Measurements from ENCODE around the gene CCDC12. TPM values are rescaled to one million over a fixed set of nuclear protein-coding genes. Genes with fewer than 3 reads are reported as not detected.

The CCDC12 gene
- total RNA-seq, 1 experiment from 2014 or later, result 46.5 TPM

DNA sequence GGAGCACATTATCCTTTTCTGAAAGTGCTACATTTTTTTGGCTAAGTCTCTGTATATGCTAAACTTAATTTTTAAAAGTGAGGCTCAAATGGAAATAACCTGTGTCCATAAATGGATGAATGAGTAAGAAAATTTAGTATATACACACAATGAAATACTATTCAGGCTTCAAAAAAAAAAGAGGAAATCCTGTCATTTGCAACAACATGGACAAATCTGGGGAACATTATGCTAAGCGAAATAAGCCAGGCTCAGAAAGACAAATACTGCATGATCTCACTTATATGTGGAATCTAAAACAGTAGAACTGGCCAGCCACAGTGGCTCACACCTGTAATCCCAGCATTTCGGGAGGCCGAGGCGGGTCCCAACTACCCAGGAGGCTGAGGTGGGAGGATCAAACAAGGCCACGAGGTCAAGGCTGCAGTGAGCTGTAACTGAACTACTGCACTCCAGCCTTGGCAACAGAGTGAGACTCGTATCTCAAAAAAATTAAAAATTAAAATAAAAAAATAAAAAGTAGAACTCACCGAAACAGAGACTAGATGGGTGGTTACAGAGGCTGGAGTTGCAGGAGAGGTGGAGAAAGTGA, 25.8 kb downstream of the CCDC12 start:
- H3K9me3 ChIP-seq (ENCODE audit: control insufficient read depth in 1 of 2, insufficient read depth in 1 of 2, low read depth in 1 of 2, low read length in 2 of 2), result no peaks in the 10 kb centered on the region
- H3K27ac ChIP-seq (ENCODE audit: low read depth, low read length), result no peak overlapping the region
- intact Hi-C loops (cut with micrococcal nuclease), result no loop called here
- H3K4me3 ChIP-seq (replicated peaks in 1 of 2; ENCODE audit: low read depth in 1 of 2, low read length in 2 of 2), result no peak overlapping the region
- ChIA-PET CTCF (no interaction called here), RAD21 (ENCODE audit: low non-redundant PET in 1 of 2, low total read pairs in 2 of 2, uncharacterized antibody in 2 of 2, unreplicated experiment in 2 of 2) (no interaction called here), POLR2A (interaction anchor here (1.2 kb wide), 1 partner anchor 26 kb away, joined by 4 read pairs; the partner anchor contains the start of gene CCDC12)
- no peaks in the 10 kb centered on the region for H3K27me3 ChIP-seq (ENCODE audit: insufficient read depth, low read length)
- peaks cover 98% of the 10 kb centered on the region for H3K79me2 ChIP-seq (ENCODE audit: insufficient read depth, low read length)
- DNase-seq (ENCODE audit: low read depth, low spot score) (no peak), ATAC-seq (no peak)
- no TSS peak for BruUV-seq (replicated peaks)
- peaks cover 51 to 77% of the 10 kb centered on the region in 2 experiments for H3K4me1 ChIP-seq (ENCODE audit: control insufficient read depth in 1 of 2, insufficient read depth in 2 of 2, low read length in 2 of 2)
- peaks cover 54% of the 10 kb centered on the region for H4K20me1 ChIP-seq (ENCODE audit: insufficient read depth)
- no peak overlapping the region for H3K4me2 ChIP-seq (ENCODE audit: low read length)
- H3K9ac ChIP-seq (ENCODE audit: low read length), result no peak overlapping the region
- no peaks in the 10 kb centered on the region for H3K9me2 ChIP-seq (ENCODE audit: insufficient read depth)
- H3K36me3 ChIP-seq (ENCODE audit: control insufficient read depth in 1 of 2, insufficient read depth in 2 of 2, low read length in 2 of 2), result peaks cover 0 to 5% of the 10 kb centered on the region in 2 experiments; a peak in 1 of 4 replicates
- H2AFZ ChIP-seq (ENCODE audit: low read depth, low read length, poor library complexity, severe bottlenecking), result no peak overlapping the region
- TF ChIP-seq FOSL1 (IDR thresholded peaks at IDR 0.05; ENCODE audit: low read depth), result no peak
- TF ChIP-seq, protein P1, sequence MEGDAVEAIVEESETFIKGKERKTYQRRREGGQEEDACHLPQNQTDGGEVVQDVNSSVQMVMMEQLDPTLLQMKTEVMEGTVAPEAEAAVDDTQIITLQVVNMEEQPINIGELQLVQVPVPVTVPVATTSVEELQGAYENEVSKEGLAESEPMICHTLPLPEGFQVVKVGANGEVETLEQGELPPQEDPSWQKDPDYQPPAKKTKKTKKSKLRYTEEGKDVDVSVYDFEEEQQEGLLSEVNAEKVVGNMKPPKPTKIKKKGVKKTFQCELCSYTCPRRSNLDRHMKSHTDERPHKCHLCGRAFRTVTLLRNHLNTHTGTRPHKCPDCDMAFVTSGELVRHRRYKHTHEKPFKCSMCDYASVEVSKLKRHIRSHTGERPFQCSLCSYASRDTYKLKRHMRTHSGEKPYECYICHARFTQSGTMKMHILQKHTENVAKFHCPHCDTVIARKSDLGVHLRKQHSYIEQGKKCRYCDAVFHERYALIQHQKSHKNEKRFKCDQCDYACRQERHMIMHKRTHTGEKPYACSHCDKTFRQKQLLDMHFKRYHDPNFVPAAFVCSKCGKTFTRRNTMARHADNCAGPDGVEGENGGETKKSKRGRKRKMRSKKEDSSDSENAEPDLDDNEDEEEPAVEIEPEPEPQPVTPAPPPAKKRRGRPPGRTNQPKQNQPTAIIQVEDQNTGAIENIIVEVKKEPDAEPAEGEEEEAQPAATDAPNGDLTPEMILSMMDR (IDR thresholded peaks at IDR 0.05 in 2 of 3, conservative IDR thresholded peaks at IDR 0.05 in 1 of 3; ENCODE audit: borderline replicate concordance in 1 of 3, insufficient read depth in 1 of 3, low read depth in 2 of 3, low read length in 2 of 3), result no peak
- TF ChIP-seq CBX3 (IDR thresholded peaks at IDR 0.05; ENCODE audit: low read depth), result no peak
- TF ChIP-seq, protein P2, sequence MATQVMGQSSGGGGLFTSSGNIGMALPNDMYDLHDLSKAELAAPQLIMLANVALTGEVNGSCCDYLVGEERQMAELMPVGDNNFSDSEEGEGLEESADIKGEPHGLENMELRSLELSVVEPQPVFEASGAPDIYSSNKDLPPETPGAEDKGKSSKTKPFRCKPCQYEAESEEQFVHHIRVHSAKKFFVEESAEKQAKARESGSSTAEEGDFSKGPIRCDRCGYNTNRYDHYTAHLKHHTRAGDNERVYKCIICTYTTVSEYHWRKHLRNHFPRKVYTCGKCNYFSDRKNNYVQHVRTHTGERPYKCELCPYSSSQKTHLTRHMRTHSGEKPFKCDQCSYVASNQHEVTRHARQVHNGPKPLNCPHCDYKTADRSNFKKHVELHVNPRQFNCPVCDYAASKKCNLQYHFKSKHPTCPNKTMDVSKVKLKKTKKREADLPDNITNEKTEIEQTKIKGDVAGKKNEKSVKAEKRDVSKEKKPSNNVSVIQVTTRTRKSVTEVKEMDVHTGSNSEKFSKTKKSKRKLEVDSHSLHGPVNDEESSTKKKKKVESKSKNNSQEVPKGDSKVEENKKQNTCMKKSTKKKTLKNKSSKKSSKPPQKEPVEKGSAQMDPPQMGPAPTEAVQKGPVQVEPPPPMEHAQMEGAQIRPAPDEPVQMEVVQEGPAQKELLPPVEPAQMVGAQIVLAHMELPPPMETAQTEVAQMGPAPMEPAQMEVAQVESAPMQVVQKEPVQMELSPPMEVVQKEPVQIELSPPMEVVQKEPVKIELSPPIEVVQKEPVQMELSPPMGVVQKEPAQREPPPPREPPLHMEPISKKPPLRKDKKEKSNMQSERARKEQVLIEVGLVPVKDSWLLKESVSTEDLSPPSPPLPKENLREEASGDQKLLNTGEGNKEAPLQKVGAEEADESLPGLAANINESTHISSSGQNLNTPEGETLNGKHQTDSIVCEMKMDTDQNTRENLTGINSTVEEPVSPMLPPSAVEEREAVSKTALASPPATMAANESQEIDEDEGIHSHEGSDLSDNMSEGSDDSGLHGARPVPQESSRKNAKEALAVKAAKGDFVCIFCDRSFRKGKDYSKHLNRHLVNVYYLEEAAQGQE (IDR thresholded peaks at IDR 0.05; ENCODE audit: low read depth), result no peak
- TF ChIP-seq EZH2 (IDR thresholded peaks at IDR 0.05), result no peak
